Adrenal gland (tissue), 5 donors: ENCODE results near the gene B4GALT6.

Experiments used
- POLR2A ChIP-seq, 2 donors: fragments of 450-650 bp; IDR thresholded peaks; one replicate each; pipeline ENCODE4 v1.6.1; 2017; ENCODE audit warnings: antibody characterized with exemption in 2 of 2, mild to moderate bottlenecking in 2 of 2, moderate library complexity in 1 of 2
- TF ChIP-seq, protein P1 (sequence below), 6 experiments: fragments of 450-650 bp in 4 of 6; fragments of 200-600 bp in 2 of 6; sonication (generic) in 1 of 6; IDR thresholded peaks; 1 replicate in 5 of 6; 2 replicates in 1 of 6; pipeline versions ENCODE4 v1.5.1 to v1.8.0; 2016 to 2021; ENCODE audit warnings: antibody characterized with exemption in 6 of 6, mild to moderate bottlenecking in 2 of 6, moderate library complexity in 1 of 6
- donor health status: DM: no; HTN: no; CAD: no.

GRCh38 chr18:31656754-31657153 is 27.6 kb downstream of the B4GALT6 start:
- TF ChIP-seq, protein P1, sequence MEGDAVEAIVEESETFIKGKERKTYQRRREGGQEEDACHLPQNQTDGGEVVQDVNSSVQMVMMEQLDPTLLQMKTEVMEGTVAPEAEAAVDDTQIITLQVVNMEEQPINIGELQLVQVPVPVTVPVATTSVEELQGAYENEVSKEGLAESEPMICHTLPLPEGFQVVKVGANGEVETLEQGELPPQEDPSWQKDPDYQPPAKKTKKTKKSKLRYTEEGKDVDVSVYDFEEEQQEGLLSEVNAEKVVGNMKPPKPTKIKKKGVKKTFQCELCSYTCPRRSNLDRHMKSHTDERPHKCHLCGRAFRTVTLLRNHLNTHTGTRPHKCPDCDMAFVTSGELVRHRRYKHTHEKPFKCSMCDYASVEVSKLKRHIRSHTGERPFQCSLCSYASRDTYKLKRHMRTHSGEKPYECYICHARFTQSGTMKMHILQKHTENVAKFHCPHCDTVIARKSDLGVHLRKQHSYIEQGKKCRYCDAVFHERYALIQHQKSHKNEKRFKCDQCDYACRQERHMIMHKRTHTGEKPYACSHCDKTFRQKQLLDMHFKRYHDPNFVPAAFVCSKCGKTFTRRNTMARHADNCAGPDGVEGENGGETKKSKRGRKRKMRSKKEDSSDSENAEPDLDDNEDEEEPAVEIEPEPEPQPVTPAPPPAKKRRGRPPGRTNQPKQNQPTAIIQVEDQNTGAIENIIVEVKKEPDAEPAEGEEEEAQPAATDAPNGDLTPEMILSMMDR (IDR thresholded peaks at IDR 0.05), result no peak
- TF ChIP-seq POLR2A (IDR thresholded peaks at IDR 0.05), result no peak
